A673 (cell line): ENCODE data around the gene GART. TPM values are rescaled to one million over a fixed set of nuclear protein-coding genes. Genes with fewer than 3 reads are reported as not detected.

ENCODE experiments used
- BruUV-seq: library from RNA; stranded (reverse); fragments of 400-500 nt; replicated peaks from 2 replicates; lab custom pipeline; 2021; lab: Mats Ljungman, UMichigan
- CTCF ChIA-PET: fragments of 300-600 bp; sonication (Branson Sonifier 250); formaldehyde crosslinking; loops from one replicate; lab custom pipeline; 2022; ENCODE audit warnings: antibody characterized with exemption; lab: Charles Lee
- POLR2A ChIA-PET: fragments of 300-600 bp; sonication (Branson Sonifier 250); formaldehyde crosslinking; loops from one replicate; lab custom pipeline; 2022; ENCODE audit warnings: antibody characterized with exemption; ENCODE audit not compliant: low non-redundant PET; lab: Charles Lee
- DNase-seq: peaks from one replicate; pipeline ENCODE4 v3.0.0-alpha.2; 2015; ENCODE audit warnings: low spot score
- H3K27ac ChIP-seq: fragments of 200-600 bp; sonication (generic); 2 replicates; pipeline ENCODE4 v1.5.1; 2016; ENCODE audit warnings: mixed run types, low read depth, mild to moderate bottlenecking, mixed read lengths, antibody characterized with exemption, low read length; ENCODE audit not compliant: poor library complexity, severe bottlenecking
- H3K27me3 ChIP-seq: fragments of 200-600 bp; sonication (generic); replicated peaks from 2 replicates; pipeline ENCODE4 v1.6.1; 2017; ENCODE audit warnings: mixed run types, low read depth, mild to moderate bottlenecking, mixed read lengths, antibody characterized with exemption, low read length; ENCODE audit not compliant: insufficient read depth, poor library complexity
- H3K36me3 ChIP-seq: fragments of 200-600 bp; sonication (generic); 2 replicates; pipeline ENCODE4 v1.6.1; 2016; ENCODE audit warnings: mixed run types, mild to moderate bottlenecking, mixed read lengths, antibody characterized with exemption, low read length; ENCODE audit not compliant: insufficient read depth, poor library complexity, severe bottlenecking
- H3K4me1 ChIP-seq: fragments of 200-600 bp; sonication (generic); 2 replicates; pipeline ENCODE4 v1.6.1; 2017; ENCODE audit warnings: mixed run types, mild to moderate bottlenecking, mixed read lengths, antibody characterized with exemption, low read length; ENCODE audit not compliant: insufficient read depth, poor library complexity, severe bottlenecking
- H3K4me3 ChIP-seq: fragments of 200-600 bp; sonication (generic); 2 replicates; pipeline ENCODE4 v1.5.1; 2016; ENCODE audit warnings: low read depth, mixed run types, mild to moderate bottlenecking, mixed read lengths, low read length; ENCODE audit not compliant: poor library complexity, severe bottlenecking
- H3K9me3 ChIP-seq: fragments of 200-600 bp; sonication (generic); 2 replicates; pipeline ENCODE4 v1.6.1; 2016; ENCODE audit warnings: mixed run types, low read depth, mild to moderate bottlenecking, mixed read lengths, antibody characterized with exemption, low read length; ENCODE audit not compliant: poor library complexity, severe bottlenecking
- CTCF ChIP-seq: fragments of 300-800, 200-600 bp; sonication (generic); conservative IDR thresholded peaks from 2 replicates; pipeline ENCODE4 v1.5.1; 2017; ENCODE audit warnings: low read depth, mild to moderate bottlenecking, antibody characterized with exemption, low read length, moderate library complexity, mixed read lengths
- EZH2 ChIP-seq: fragments of 200-600 bp; sonication (generic); IDR thresholded peaks from 2 replicates; pipeline ENCODE4 v1.6.1; 2017; ENCODE audit warnings: borderline replicate concordance, low read depth, mild to moderate bottlenecking, mixed read lengths, antibody characterized with exemption, low read length; ENCODE audit not compliant: poor library complexity, severe bottlenecking
- intact Hi-C: fragments of 100-400 bp; cut with micrococcal nuclease; formaldehyde crosslinking; loops from one replicate; pipeline ENCODE4 v1.10.0; 2022; ENCODE audit not compliant: unreplicated experiment
- total RNA-seq: library from RNA; stranded (reverse); gene quantifications from 2 replicates; pipeline ENCODE4 v1.2.3, GENCODE V29; 2021

The GART gene
- total RNA-seq, 1 experiment from 2014 or later = 210 TPM

- no peak for TF ChIP-seq EZH2
- TF ChIP-seq CTCF = no peak
- Histone ChIP-seq H3K4me1 (peaks cover 4% of the 10 kb centered on the region), H3K36me3 (no peaks in the 10 kb centered on the region), H3K27me3 (no peaks in the 10 kb centered on the region), H3K4me3 (no peak overlapping the region), H3K27ac (no peak overlapping the region), H3K9me3 (no peaks in the 10 kb centered on the region)
- intact Hi-C loops = no loop called here
- peak; percentile 14 for DNase-seq
- BruUV-seq = no TSS peak
- CTCF ChIA-PET = no interaction called here
- POLR2A ChIA-PET = interaction anchor here (1.8 kb wide), 1 partner anchor 13 kb away, joined by 7 read pairs; the partner anchor contains the start of gene TMEM50B
Observed at GRCh38 chr21:33492571-33492970, 49.3 kb downstream of the GART start.

- Histone ChIP-seq H3K4me3 (peak within 1 kb of the TSS; percentile 67), H3K4me1 (peaks cover 4% of the 10 kb centered on the region), H3K27me3 (no peaks in the 10 kb centered on the region), H3K36me3 (no peaks in the 10 kb centered on the region), H3K9me3 (no peaks in the 10 kb centered on the region), H3K27ac (peak within 1 kb of the TSS; percentile 76)
- TF ChIP-seq CTCF = no peak
- TF ChIP-seq EZH2 = no peak
- POLR2A ChIA-PET = interaction anchor here (0.6 to 1.8 kb wide), 2 partner anchors 12 to 135 kb away, joined by 3 to 7 read pairs; partner anchors contain the start of gene TMEM50B
- intact Hi-C loops = no loop called here
- BruUV-seq = no TSS peak
- DNase-seq = peak; percentile 97
- CTCF ChIA-PET = interaction anchor here (1.0 kb wide), 1 partner anchor 12 kb away, joined by 5 read pairs; the partner anchor contains the start of gene TMEM50B
Observed at GRCh38 chr21:33491373-33492102, 50.4 kb downstream of the GART start, which contains the start of gene DNAJC28. Gene DNAJC28 (minus strand): TSS chr21:33491716. CDS start chr21:33489393, 2,323 bp downstream.

GRCh38 chr21:33490991-33491372 is 50.9 kb downstream of the GART start:
- H3K9me3 ChIP-seq = no peaks in the 10 kb centered on the region
- H3K36me3 ChIP-seq = no peaks in the 10 kb centered on the region
- intact Hi-C loops = no loop called here
- no TSS peak for BruUV-seq
- DNase-seq = peak; percentile 13
- H3K4me1 ChIP-seq = peaks cover 4% of the 10 kb centered on the region
- ChIA-PET CTCF (interaction anchor here (1.0 kb wide), 1 partner anchor 11 kb away, joined by 5 read pairs; the partner anchor contains the start of gene TMEM50B), POLR2A (interaction anchor here (1.8 kb wide), 1 partner anchor 11 kb away, joined by 7 read pairs; the partner anchor contains the start of gene TMEM50B)
- H3K27me3 ChIP-seq = no peaks in the 10 kb centered on the region
- peak overlapping the region; percentile 67 for H3K4me3 ChIP-seq
- TF ChIP-seq EZH2 = no peak
- TF ChIP-seq CTCF = no peak
- peak overlapping the region; percentile 76 for H3K27ac ChIP-seq
